Nephron progenitor cell (in vitro differentiated cells): ENCODE results near the gene ATP13A1.

Experiments
- DNase-seq: peaks from one replicate; pipeline ENCODE4 v3.0.0; 2021
- H3K27ac Mint-ChIP-seq: 2 replicates; pipeline ENCODE4 v1.8.0; 2021; ENCODE audit warnings: mild to moderate bottlenecking, moderate library complexity, mixed read lengths
- H3K27me3 Mint-ChIP-seq: 2 replicates; pipeline ENCODE4 v1.8.0; 2021; ENCODE audit warnings: mild to moderate bottlenecking, low read depth, mixed read lengths; ENCODE audit not compliant: poor library complexity
- H3K36me3 Mint-ChIP-seq: 2 replicates; pipeline ENCODE4 v1.8.0; 2021; ENCODE audit warnings: low read depth, mixed read lengths
- H3K4me1 Mint-ChIP-seq: 2 replicates; pipeline ENCODE4 v1.8.0; 2021; ENCODE audit warnings: mixed read lengths
- H3K4me3 Mint-ChIP-seq: 2 replicates; pipeline ENCODE4 v1.8.0; 2021; ENCODE audit warnings: mild to moderate bottlenecking, moderate library complexity, mixed read lengths
- H3K9me3 Mint-ChIP-seq: 2 replicates; pipeline ENCODE4 v1.8.0; 2021; ENCODE audit warnings: mild to moderate bottlenecking, moderate library complexity, mixed read lengths
- CTCF ChIP-seq: fragments of 200-600 bp; sonication (generic); IDR thresholded peaks from 2 replicates; pipeline ENCODE4 v1.5.0; 2021; ENCODE audit warnings: antibody characterized with exemption

Gene ATP13A1

GRCh38 chr19:19649155-19649554 lies 14.3 kb downstream of the ATP13A1 start:
- Mint-ChIP-seq H3K27me3 (peaks cover 4% of the 10 kb centered on the region), H3K4me3 (no peak overlapping the region), H3K9me3 (no peaks in the 10 kb centered on the region), H3K27ac (no peak overlapping the region), H3K36me3 (peaks cover 42% of the 10 kb centered on the region), H3K4me1 (no peaks in the 10 kb centered on the region)
- DNase-seq, result no peak
- TF ChIP-seq CTCF, result no peak

- peaks cover 9% of the 10 kb centered on the region for H3K4me1 Mint-ChIP-seq
- TF ChIP-seq CTCF, result no peak
- DNase-seq, result no peak
- H3K4me3 Mint-ChIP-seq, result no peak overlapping the region
- no peaks in the 10 kb centered on the region for H3K9me3 Mint-ChIP-seq
- peaks cover 6% of the 10 kb centered on the region for H3K27me3 Mint-ChIP-seq
- H3K27ac Mint-ChIP-seq, result no peak overlapping the region
- H3K36me3 Mint-ChIP-seq, result peaks cover 31% of the 10 kb centered on the region
These were observed 16.2 kb downstream of the ATP13A1 start for GRCh38 chr19:19647037-19647835.

- H3K4me3 Mint-ChIP-seq, result no peak overlapping the region
- H3K27me3 Mint-ChIP-seq, result peaks cover 10% of the 10 kb centered on the region
- DNase-seq, result no peak
- no peak overlapping the region for H3K27ac Mint-ChIP-seq
- TF ChIP-seq CTCF, result no peak
- no peaks in the 10 kb centered on the region for H3K9me3 Mint-ChIP-seq
- peaks cover 14% of the 10 kb centered on the region for H3K4me1 Mint-ChIP-seq
- H3K36me3 Mint-ChIP-seq, result peaks cover 23% of the 10 kb centered on the region
These were observed 18.1 kb downstream of the ATP13A1 start for GRCh38 chr19:19645233-19645870.

- peaks cover 14% of the 10 kb centered on the region for H3K4me1 Mint-ChIP-seq
- H3K9me3 Mint-ChIP-seq, result no peaks in the 10 kb centered on the region
- no peak for TF ChIP-seq CTCF
- peak overlapping the region; percentile 95 for H3K4me3 Mint-ChIP-seq
- H3K27ac Mint-ChIP-seq, result peak overlapping the region; percentile 81
- peaks cover 15% of the 10 kb centered on the region for H3K36me3 Mint-ChIP-seq
- DNase-seq, result no peak
- H3K27me3 Mint-ChIP-seq, result peaks cover 10% of the 10 kb centered on the region
These were observed 19.5 kb downstream of the ATP13A1 start for GRCh38 chr19:19644054-19644388.

- H3K9me3 Mint-ChIP-seq, result no peaks in the 10 kb centered on the region
- H3K27ac Mint-ChIP-seq, result peak within 1 kb of the TSS; percentile 81
- H3K4me3 Mint-ChIP-seq, result peak within 1 kb of the TSS; percentile 95
- peaks cover 10% of the 10 kb centered on the region for H3K27me3 Mint-ChIP-seq
- peaks cover 14% of the 10 kb centered on the region for H3K4me1 Mint-ChIP-seq
- peaks cover 16% of the 10 kb centered on the region for H3K36me3 Mint-ChIP-seq
- peak; percentile 86 for DNase-seq
- TF ChIP-seq CTCF, result peak; percentile 90
These were observed 20.1 kb downstream of the ATP13A1 start, which contains the start of gene GMIP for GRCh38 chr19:19643158-19644053. GMIP (minus strand) TSS chr19:19643657; CDS start chr19:19643529, 128 bp downstream.
